SK-N-SH (cell line): Measurements from ENCODE around the gene UBAC2.

Experiments used
- CHD2 ChIP-seq: fragments of 150-350 bp; IDR thresholded peaks from 2 replicates; pipeline ENCODE4 v1.6.1; 2018; ENCODE audit warnings: low read length; ENCODE audit not compliant: partially characterized antibody
- CTCF ChIP-seq: fragments of 200-600 bp; sonication (generic); IDR thresholded peaks from 2 replicates; pipeline ENCODE4 v1.6.1; 2017; ENCODE audit warnings: antibody characterized with exemption, mild to moderate bottlenecking, moderate library complexity
- EP300 ChIP-seq, 2 experiments: IDR thresholded peaks; 2 replicates each; pipeline versions ENCODE4 v1.4.0 to v1.6.1; 2012; ENCODE audit warnings: borderline replicate concordance in 1 of 2, low read depth in 1 of 2, low read length in 1 of 2
- POLR2AphosphoS5 ChIP-seq: IDR thresholded peaks from 2 replicates; pipeline ENCODE4 v1.6.1; 2012; ENCODE audit warnings: low read depth, low read length
- REST ChIP-seq: IDR thresholded peaks from 2 replicates; pipeline ENCODE4 v1.6.1; 2012; ENCODE audit warnings: mild to moderate bottlenecking, low read depth, low read length, moderate library complexity
- TCF12 ChIP-seq: IDR thresholded peaks from 2 replicates; pipeline ENCODE4 v1.4.0; 2012

GRCh38 chr13:99173606-99174005 lies 27.0 kb upstream of the UBAC2 start:
- TF ChIP-seq POLR2AphosphoS5, result no peak
- TF ChIP-seq REST, result no peak
- no peak for TF ChIP-seq CHD2
- TF ChIP-seq EP300 (IDR thresholded peaks at IDR 0.05; ENCODE audit: borderline replicate concordance in 1 of 2, low read depth in 1 of 2, low read length in 1 of 2), result no peak
- TF ChIP-seq TCF12, result no peak
- TF ChIP-seq CTCF, result no peak
